Ovary (tissue), 9 donors: ENCODE measurements around the gene APOD. TPM values are rescaled to one million over a fixed set of nuclear protein-coding genes. Genes with fewer than 3 reads are reported as not detected.
"Not testable (repeated sequence)": the region's sequence is repeated elsewhere in the genome, so short reads cannot be mapped to it uniquely, and the experiment has no call there.

Experiments
- DNase-seq, 5 donors: peaks; one replicate each; pipeline ENCODE4 v3.0.0-alpha.2; 2019 to 2020
- H3K27ac ChIP-seq, 2 donors: fragments of 200-600 bp; one replicate each; pipeline versions ENCODE4 v1.5.1 to v1.8.0; 2019 to 2022
- H3K27me3 ChIP-seq: fragments of 200-600 bp; one replicate; pipeline ENCODE4 v1.8.0; 2022
- H3K36me3 ChIP-seq: fragments of 200-600 bp; sonication (generic); one replicate; pipeline ENCODE4 v1.5.1; 2019
- H3K4me1 ChIP-seq: one replicate; pipeline ENCODE4 v1.8.1; 2013; ENCODE audit warnings: mild to moderate bottlenecking, moderate library complexity; ENCODE audit not compliant: insufficient read depth
- H3K4me3 ChIP-seq: fragments of 200-600 bp; sonication (generic); one replicate; pipeline ENCODE4 v1.5.1; 2017
- H3K9me3 ChIP-seq, 2 donors: fragments of 200-600 bp in 1 of 2; sonication (generic) in 1 of 2; one replicate each; pipeline versions ENCODE4 v1.5.1 to v1.8.1; 2013 to 2019; ENCODE audit warnings: mild to moderate bottlenecking in 1 of 2, moderate library complexity in 1 of 2
- WGBS, 3 donors: extraction: QIAGEN DNeasy Blood & Tissue Kit in 1 of 3; methylation state at CpG; one replicate each; pipeline versions ENCODE4 v1.1.5 to v1.1.7; 2013 to 2017; 5-methylcytosine and 5-hydroxymethylcytosine counted together
- intact Hi-C, 4 donors: fragments of 100-400 bp; cut with DNase I; formaldehyde crosslinking; loops; one replicate each; pipeline versions ENCODE4 v1.11.0 to v1.15.1; 2022 to 2023
- polyA plus RNA-seq, 2 donors: library from polyadenylated mRNA; stranded (reverse); fragments of 200-250 nt in 1 of 2; fragments of 350-450 nt in 1 of 2; fragmentation: Illumina TruSeq in 1 of 2; extraction: RNeasy Lipid Tissue Mini Kit (QIAGEN cat#74804) in 1 of 2; gene quantifications; one replicate each; pipeline ENCODE4 v1.2.3, GENCODE V29; 2013 to 2014
- total RNA-seq, 7 donors: library from RNA; depleted of rRNA in 2 of 7; stranded (reverse); fragments of >200 nt in 2 of 7; fragmentation: NEBNext Ultra II Directional in 3 of 7; extraction: Animal tissue kit (Norgen Biotek cat#: 25700) in 3 of 7; gene quantifications; one replicate each; pipeline versions ENCODE4 v1.1.0 to v1.2.4, GENCODE V29; 2016 to 2023
- donor health status: DM: no; HTN: no; CAD: no; lungs with moderate emphysema.
- donor health status: DM: no; HTN: no; CAD: no.
- donor health status: Bipolar disorder and iron deficiency.
- donor health status: DM: yes; HTN: yes; CAD: no.
- donor health status: DM: no; HTN: no; CAD: no.
- donor health status: DM: yes; HTN: yes; CAD: no.

APOD gene
- total and polyA plus RNA-seq, 9 donors: 38.0 to 748 (median 101) TPM

GRCh38 chr3:195627515-195628385, 44.0 kb upstream of the APOD start:
- H3K9me3 ChIP-seq, H3K4me1 ChIP-seq, intact Hi-C loops, H3K27ac ChIP-seq, DNase-seq, H3K36me3 ChIP-seq, H3K4me3 ChIP-seq, H3K27me3 ChIP-seq: not testable (repeated sequence)
- 59 to 67% (median 67%) methylated on average over 28 to 30 of the region's 30 CpGs for WGBS, 3 donors

DNA sequence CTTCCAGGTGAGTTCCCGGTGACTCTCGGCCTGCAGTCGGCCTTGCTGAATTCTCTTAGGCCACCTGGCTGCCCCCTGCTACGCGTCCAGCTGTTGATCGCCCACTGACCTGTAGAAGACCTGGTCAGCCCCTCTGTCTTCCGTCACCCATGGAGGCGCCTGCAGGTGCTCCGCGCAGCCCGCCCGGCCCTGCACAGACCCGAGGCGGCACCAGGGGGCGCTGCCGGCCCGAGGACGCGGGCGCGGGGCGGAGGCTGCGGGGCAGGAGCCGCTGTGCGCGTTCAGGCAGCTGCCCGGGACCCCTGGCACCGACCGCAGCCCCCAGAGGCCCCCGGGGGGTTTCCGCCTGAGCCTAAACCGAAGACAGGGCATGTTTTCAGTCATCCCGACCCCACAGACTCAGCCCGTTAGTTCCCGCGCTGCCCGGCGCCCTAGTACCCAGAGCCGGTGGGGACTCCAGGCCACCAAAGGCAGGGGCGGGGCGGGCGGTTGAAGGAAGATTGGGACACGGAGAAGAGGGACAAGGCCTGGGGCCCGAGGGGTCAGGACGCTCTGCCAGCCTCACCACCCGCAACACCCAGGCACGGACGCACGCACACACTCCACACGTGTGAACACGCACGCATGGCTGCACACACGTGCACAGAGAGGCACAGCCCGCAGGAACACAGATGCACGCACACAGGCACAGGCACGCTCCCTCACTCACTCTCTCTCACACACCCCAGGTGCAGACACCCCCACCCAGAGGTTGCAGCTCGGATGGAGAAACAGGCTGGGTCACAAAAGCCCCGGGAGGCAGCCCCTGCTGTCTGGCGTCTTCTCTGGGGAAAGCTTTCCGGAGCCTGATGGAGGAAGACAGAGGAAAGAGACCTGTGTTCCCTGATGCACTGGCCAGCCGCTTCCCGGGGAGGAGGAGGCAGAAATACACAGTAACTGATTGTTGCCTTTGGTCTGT, 41.1 kb upstream of the APOD start:
- H3K4me3 ChIP-seq, H3K27me3 ChIP-seq, H3K9me3 ChIP-seq, H3K4me1 ChIP-seq, DNase-seq, intact Hi-C loops, H3K27ac ChIP-seq, H3K36me3 ChIP-seq: not testable (repeated sequence)
- 5 to 10% (median 8%) methylated on average over 16 to 20 of the region's 62 CpGs for WGBS, 3 donors

DNA sequence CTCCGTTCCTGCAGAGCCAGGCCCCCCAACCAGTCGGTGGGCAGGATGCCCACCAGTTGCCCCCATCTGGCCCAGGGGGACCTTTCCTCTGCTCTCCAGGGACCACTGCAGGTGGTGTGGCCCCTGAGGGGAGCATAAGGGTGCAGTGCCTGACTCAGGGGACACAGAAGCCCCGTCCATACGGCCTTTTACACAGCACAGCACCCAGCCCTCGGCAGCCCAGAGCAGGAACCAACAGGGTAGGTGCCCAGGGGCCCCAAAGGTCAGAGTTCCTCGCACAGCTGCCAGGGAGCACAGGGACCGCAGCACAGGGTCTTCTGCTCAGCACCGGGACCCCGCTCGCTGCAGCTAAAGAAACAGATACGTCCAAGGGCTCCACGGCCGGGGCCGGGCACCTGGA, 40.4 kb upstream of the APOD start:
- H3K9me3 ChIP-seq, H3K36me3 ChIP-seq, H3K27me3 ChIP-seq, intact Hi-C loops, DNase-seq, H3K4me3 ChIP-seq, H3K4me1 ChIP-seq, H3K27ac ChIP-seq: not testable (repeated sequence)
- no CpG with 5 or more reads among the region's 14 CpGs for WGBS, 3 donors

- H3K4me1 ChIP-seq, DNase-seq: not testable (repeated sequence)
These were observed 39.7 kb upstream of the APOD start for GRCh38 chr3:195623217-195623965.

DNA sequence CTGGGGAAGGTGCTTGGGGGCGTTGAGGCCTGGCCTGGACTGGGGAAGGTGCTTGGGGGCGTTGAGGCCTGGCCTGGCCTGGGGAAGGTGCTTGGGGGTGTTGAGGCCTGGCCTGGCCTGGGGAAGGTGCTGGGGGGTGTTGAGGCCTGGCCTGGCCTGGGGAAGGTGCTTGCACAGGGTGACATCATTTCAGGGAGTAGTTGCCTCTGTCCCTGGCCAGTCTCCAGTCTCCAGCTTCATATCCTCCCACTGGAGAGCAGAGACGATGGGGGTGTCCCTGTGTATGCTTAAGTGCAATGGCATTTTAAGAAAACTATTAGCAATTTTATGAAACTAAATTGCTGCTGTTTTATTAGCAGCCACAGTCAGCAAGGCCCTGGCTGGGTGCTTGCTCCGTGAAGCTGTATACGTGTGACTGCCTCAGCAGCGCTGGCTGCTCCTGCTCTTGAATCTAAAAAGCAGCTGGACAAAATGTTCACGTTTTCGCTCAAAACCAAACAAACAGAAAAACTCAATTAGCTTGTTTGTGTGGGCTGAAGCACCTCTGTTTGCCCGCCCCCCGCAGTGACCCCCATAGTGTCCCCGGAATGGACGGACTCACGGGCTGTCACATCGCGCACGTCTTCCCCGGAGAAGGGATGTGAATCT, 38.9 kb upstream of the APOD start:
- WGBS, 3 donors: 83 to 90% (median 87%) methylated on average over 2 to 15 of the region's 17 CpGs
- intact Hi-C loops, H3K4me3 ChIP-seq, H3K27me3 ChIP-seq, H3K27ac ChIP-seq, H3K36me3 ChIP-seq, DNase-seq, H3K9me3 ChIP-seq, H3K4me1 ChIP-seq: not testable (repeated sequence)

More at GRCh38 chr3:195623217-195623965, 39.7 kb upstream of the APOD start:
- 68 to 90% (median 85%) methylated on average over 3 to 20 of the region's 26 CpGs for WGBS, 3 donors
- H3K9me3 ChIP-seq, H3K4me3 ChIP-seq, intact Hi-C loops, H3K36me3 ChIP-seq, H3K27me3 ChIP-seq, H3K27ac ChIP-seq: not testable (repeated sequence)

DNA sequence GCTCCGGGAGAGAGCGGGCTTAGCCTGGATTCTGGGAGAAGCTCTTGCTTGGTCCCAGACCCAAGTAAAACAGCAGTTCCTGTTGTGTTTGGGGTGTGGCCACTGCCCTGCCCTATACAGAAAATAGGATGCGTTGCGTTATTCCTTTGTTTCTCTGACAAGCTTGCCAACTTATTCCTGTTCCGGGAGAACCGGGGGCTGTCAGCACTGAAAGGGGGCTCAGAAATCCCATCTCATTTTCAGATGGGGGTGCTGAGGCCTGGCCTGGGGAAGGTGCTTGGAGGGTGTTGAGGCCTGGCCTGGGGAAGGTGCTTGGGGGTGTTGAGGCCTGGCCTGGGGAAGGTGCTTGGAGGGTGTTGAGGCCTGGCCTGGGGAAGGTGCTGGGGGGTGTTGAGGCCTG, 38.3 kb upstream of the APOD start:
- H3K36me3 ChIP-seq, H3K9me3 ChIP-seq, DNase-seq, intact Hi-C loops, H3K4me3 ChIP-seq, H3K4me1 ChIP-seq, H3K27ac ChIP-seq, H3K27me3 ChIP-seq: not testable (repeated sequence)
- WGBS, 3 donors: 87 to 94% (median 87%) methylated on average over 5 to 6 of the region's 6 CpGs

DNA sequence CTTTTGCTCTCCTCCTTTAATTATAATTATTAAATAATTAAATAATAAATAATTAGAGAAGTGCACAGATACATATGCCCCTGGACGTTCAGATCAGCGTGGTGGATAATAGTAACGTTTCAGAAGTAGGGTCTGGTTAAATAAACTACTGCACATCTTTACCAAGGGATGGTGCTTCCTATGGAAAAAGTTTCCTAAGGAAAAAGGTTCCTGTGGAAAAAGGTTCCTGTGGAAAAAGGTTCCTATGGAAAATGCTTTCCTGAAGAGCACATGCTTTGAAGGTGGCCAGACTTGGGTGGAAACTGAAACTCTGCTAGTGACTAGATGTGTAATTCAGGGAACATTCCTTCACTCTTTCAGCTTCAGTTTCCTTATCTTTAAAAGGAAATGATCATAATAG, 37.4 kb upstream of the APOD start:
- H3K4me1 ChIP-seq, H3K27ac ChIP-seq, DNase-seq, H3K27me3 ChIP-seq, H3K9me3 ChIP-seq, H3K4me3 ChIP-seq, intact Hi-C loops, H3K36me3 ChIP-seq: not testable (repeated sequence)
- WGBS, 3 donors: 81 to 86% (median 82%) methylated on average over 3 of the region's 3 CpGs

DNA sequence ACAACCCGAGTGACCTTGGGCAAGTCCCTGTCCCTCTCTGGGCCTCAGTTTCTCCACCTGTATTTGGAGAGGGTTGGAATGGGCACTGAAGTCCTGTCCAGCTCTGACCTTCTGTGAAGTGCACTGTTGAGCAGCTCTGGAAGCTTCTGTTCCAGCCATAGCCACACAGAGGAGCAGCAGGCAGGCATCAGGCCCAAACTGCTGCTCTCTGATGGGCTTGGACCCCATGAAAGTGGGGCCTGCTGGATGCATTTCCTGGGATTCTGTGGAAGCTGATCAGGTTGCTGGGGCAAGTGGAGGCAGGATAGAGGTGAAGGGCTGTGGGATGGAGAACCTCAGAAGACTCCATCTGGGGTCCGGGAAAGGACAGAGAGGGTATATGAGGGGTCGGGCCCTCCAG, 36.7 kb upstream of the APOD start:
- H3K4me3 ChIP-seq, DNase-seq, H3K36me3 ChIP-seq, intact Hi-C loops, H3K27ac ChIP-seq, H3K4me1 ChIP-seq, H3K9me3 ChIP-seq, H3K27me3 ChIP-seq: not testable (repeated sequence)
- WGBS, 3 donors: 87 to 96% (median 92%) methylated on average over 2 to 3 of the region's 3 CpGs

DNA sequence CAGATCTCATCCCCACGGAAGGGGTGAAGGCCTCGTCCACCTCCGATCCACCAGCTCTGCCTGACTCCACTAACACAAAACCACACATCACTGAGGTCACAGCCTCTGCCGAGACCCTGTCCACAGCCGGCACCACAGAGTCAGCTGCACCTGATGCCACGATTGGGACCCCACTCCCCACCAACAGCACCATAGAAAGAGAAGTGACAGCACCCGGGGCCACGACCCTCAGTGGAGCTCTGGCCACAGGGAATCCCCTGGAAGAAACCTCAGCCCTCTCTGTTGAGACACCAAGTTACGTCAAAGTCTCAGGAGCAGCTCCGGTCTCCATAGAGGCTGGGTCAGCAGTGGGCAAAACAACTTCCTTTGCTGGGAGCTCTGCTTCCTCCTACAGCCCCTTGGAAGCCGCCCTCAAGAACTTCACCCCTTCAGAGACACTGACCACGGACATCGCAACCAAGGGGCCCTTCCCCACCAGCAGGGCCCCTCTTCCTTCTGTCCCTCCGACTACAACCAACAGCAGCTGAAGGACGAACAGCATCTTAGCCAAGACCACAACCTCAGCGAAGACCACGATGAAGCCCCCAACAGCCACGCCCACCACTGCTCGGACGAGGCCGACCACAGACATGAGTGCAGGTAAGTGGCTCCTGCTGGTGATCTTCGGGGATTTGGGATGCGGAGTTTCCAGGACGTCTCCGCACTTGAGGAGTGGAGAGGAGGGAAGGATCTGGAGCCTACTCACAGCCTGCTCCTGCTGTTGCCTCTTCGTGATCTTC, 36.0 kb upstream of the APOD start:
- not testable (repeated sequence) for H3K27me3 ChIP-seq, H3K4me1 ChIP-seq, H3K9me3 ChIP-seq, H3K4me3 ChIP-seq, DNase-seq, H3K36me3 ChIP-seq, H3K27ac ChIP-seq
- intact Hi-C loops: loop anchor here in 1 of 4 donors (2.0 kb wide), 1 partner anchor 107 kb away; no protein-coding TSS in a partner anchor
- 85 to 88% (median 86%) methylated on average over 26 of the region's 26 CpGs for WGBS, 3 donors
